Fibroblast of lung (primary cell): ENCODE measurements around the gene HKDC1. TPM values are rescaled to one million over a fixed set of nuclear protein-coding genes. Genes with fewer than 3 reads are reported as not detected.

Experiments used
- DNase-seq, 2 donors: peaks; one replicate each; pipeline versions ENCODE4 v3.0.0 to v3.0.0-alpha.2; 2010; ENCODE audit warnings: low read depth in 2 of 2
- H2AFZ ChIP-seq: 2 replicates; pipeline ENCODE4 v1.5.1; 2012; ENCODE audit warnings: low read length, control low read depth, inconsistent platforms
- H3K27ac ChIP-seq: 2 replicates; pipeline ENCODE4 v1.5.1; 2011; ENCODE audit warnings: low read length, control low read depth; ENCODE audit not compliant: insufficient read depth
- H3K27me3 ChIP-seq: 2 replicates; pipeline ENCODE4 v1.5.1; 2011; ENCODE audit warnings: mild to moderate bottlenecking, low read length; ENCODE audit not compliant: control insufficient read depth, insufficient read depth
- H3K36me3 ChIP-seq: 2 replicates; pipeline ENCODE4 v1.5.1; 2011; ENCODE audit warnings: low read length; ENCODE audit not compliant: control insufficient read depth, insufficient read depth
- H3K4me1 ChIP-seq: 2 replicates; pipeline ENCODE4 v1.5.1; 2011; ENCODE audit warnings: low read length; ENCODE audit not compliant: control insufficient read depth, insufficient read depth; ENCODE audit errors: extremely low read depth
- H3K4me2 ChIP-seq: 2 replicates; pipeline ENCODE4 v1.5.1; 2011; ENCODE audit warnings: low read length, control low read depth; ENCODE audit not compliant: insufficient read depth; ENCODE audit errors: extremely low read depth
- H3K4me3 ChIP-seq, 4 experiments: fragments of 200-600 bp in 1 of 4; sonication (generic) in 1 of 4; replicated peaks in 1 of 4; 2 replicates each; pipeline ENCODE4 v1.5.1; 2011 to 2016; ENCODE audit warnings: low read length in 4 of 4, low read depth in 3 of 4, mild to moderate bottlenecking in 3 of 4, control low read depth in 2 of 4, inconsistent platforms in 1 of 4, mixed read lengths in 1 of 4; ENCODE audit not compliant: insufficient read depth in 1 of 4; ENCODE audit errors: control extremely low read depth in 1 of 4
- H3K79me2 ChIP-seq: 2 replicates; pipeline ENCODE4 v1.5.1; 2012; ENCODE audit warnings: mild to moderate bottlenecking, low read length, inconsistent platforms; ENCODE audit not compliant: control insufficient read depth, insufficient read depth
- H3K9ac ChIP-seq: 2 replicates; pipeline ENCODE4 v1.5.1; 2011; ENCODE audit warnings: mild to moderate bottlenecking, low read length, control low read depth; ENCODE audit not compliant: insufficient read depth
- H3K9me3 ChIP-seq: 2 replicates; pipeline ENCODE4 v1.5.1; 2012; ENCODE audit warnings: low read depth, low read length; ENCODE audit not compliant: control insufficient read depth, insufficient read depth
- H4K20me1 ChIP-seq: 2 replicates; pipeline ENCODE4 v1.5.1; 2011; ENCODE audit warnings: low read length; ENCODE audit not compliant: control insufficient read depth, insufficient read depth; ENCODE audit errors: extremely low read depth
- EZH2 ChIP-seq: IDR thresholded peaks from 2 replicates; pipeline ENCODE4 v1.5.1; 2012; ENCODE audit warnings: low read length, control low read depth, mild to moderate bottlenecking; ENCODE audit errors: missing control alignments
- polyA plus RNA-seq, 2 donors: library from polyadenylated mRNA; depleted of rRNA in 1 of 2; stranded (reverse) in 1 of 2; unstranded in 1 of 2; fragments of >200 nt; gene quantifications; 2 replicates each; pipeline ENCODE4 v1.2.1, GENCODE V29; 2011 to 2012; ENCODE audit warnings: missing spikeins in 1 of 2
- total RNA-seq: library from RNA; depleted of rRNA; stranded (reverse); fragments of >200 nt; gene quantifications from 2 replicates; pipeline ENCODE4 v1.2.1, GENCODE V29; 2014
- TF ChIP-seq, protein P1 (sequence below), 2 donors: IDR thresholded peaks in 1 of 2; conservative IDR thresholded peaks in 1 of 2; 1 replicate in 1 of 2; 2 replicates in 1 of 2; pipeline ENCODE4 v1.5.1; 2011 to 2012; ENCODE audit warnings: low read length in 2 of 2, control low read depth in 1 of 2, inconsistent platforms in 1 of 2, low read depth in 1 of 2, mild to moderate bottlenecking in 1 of 2

HKDC1 gene
- total and polyA plus RNA-seq, 2 donors (not counting 1 experiment from before 2014, with no cell fraction given), result 0.12 to 1.8 TPM

DNA sequence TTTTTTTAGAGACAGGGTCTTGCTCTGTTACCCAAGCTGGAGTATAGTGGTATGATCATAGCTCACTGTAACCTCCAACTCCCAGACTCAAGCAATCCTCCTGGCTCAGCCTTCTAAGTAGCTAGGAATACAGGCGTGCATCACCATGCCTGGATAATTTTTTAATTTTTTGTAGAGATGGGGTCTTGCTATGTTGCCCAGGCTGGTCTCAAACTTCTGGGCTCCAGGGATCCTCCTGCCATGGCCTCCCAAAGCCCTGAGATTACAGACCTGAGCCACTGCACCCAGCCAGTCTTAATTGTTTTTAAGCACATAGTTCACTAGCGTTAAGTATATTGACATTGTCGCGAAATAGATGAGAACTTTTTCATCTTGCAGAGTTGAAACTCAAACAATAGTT is 38.1 kb upstream of the HKDC1 start:
- Histone ChIP-seq H3K9ac (no peak overlapping the region), H3K36me3 (peaks cover 2% of the 10 kb centered on the region), H4K20me1 (no peaks in the 10 kb centered on the region), H3K4me3 (no peak overlapping the region), H3K4me1 (peaks cover 12% of the 10 kb centered on the region), H2AFZ (no peak overlapping the region), H3K27me3 (no peaks in the 10 kb centered on the region), H3K79me2 (peaks cover 43% of the 10 kb centered on the region), H3K4me2 (no peak overlapping the region), H3K27ac (no peak overlapping the region), H3K9me3 (no peaks in the 10 kb centered on the region)
- TF ChIP-seq EZH2, result no peak
- TF ChIP-seq, protein P1, sequence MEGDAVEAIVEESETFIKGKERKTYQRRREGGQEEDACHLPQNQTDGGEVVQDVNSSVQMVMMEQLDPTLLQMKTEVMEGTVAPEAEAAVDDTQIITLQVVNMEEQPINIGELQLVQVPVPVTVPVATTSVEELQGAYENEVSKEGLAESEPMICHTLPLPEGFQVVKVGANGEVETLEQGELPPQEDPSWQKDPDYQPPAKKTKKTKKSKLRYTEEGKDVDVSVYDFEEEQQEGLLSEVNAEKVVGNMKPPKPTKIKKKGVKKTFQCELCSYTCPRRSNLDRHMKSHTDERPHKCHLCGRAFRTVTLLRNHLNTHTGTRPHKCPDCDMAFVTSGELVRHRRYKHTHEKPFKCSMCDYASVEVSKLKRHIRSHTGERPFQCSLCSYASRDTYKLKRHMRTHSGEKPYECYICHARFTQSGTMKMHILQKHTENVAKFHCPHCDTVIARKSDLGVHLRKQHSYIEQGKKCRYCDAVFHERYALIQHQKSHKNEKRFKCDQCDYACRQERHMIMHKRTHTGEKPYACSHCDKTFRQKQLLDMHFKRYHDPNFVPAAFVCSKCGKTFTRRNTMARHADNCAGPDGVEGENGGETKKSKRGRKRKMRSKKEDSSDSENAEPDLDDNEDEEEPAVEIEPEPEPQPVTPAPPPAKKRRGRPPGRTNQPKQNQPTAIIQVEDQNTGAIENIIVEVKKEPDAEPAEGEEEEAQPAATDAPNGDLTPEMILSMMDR (conservative IDR thresholded peaks at IDR 0.05 in 1 of 2, IDR thresholded peaks at IDR 0.05 in 1 of 2; ENCODE audit: low read depth in 1 of 2, low read length in 2 of 2), result no peak
- no peak for DNase-seq

DNA sequence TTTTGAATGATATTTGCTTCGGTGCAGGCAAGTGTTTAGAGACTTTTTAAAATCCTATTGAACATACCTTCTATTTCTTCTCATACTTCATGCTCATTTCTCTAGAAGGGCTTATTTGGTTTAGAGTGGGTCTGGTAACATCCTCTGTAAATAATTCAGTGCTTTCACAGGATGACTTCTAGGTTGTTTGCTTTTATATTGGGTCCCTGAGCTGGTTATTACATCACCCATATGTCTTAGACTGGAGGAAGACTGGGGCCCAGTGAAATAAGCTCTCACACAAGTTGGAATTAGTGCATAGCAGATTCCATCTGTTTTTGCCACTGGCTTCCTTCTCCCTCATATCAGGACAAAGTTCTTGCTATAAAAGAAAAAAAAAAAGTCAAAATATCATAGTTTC is 33.6 kb upstream of the HKDC1 start:
- Histone ChIP-seq H3K27me3 (no peaks in the 10 kb centered on the region), H4K20me1 (no peaks in the 10 kb centered on the region), H3K4me2 (no peak overlapping the region), H2AFZ (no peak overlapping the region), H3K4me1 (no peaks in the 10 kb centered on the region), H3K9me3 (no peaks in the 10 kb centered on the region), H3K9ac (no peak overlapping the region), H3K36me3 (peaks cover 7% of the 10 kb centered on the region), H3K4me3 (no peak overlapping the region), H3K27ac (no peak overlapping the region), H3K79me2 (peaks cover 28% of the 10 kb centered on the region)
- TF ChIP-seq, protein P1 (conservative IDR thresholded peaks at IDR 0.05 in 1 of 2, IDR thresholded peaks at IDR 0.05 in 1 of 2; ENCODE audit: low read depth in 1 of 2, low read length in 2 of 2), result no peak
- DNase-seq, result no peak

DNA sequence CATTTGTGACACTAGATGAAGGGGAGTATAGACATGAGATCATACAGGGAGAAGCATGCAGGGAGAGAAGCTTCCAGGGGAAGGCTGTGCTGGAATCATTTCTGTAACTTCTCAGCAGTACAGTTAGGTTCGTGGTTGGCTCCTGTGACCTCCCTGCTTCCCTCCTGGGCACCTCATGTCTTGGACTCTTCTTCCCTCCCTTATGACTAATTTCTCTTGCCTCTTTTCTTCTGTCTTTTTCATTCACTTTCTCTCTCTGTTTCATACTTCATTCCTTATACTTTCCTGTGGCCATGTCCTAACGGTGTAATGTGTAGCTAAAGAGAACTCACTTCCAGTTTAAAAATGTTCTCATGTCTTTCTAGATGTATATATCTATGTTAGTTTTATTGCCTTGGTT is 19.1 kb upstream of the HKDC1 start:
- DNase-seq, result no peak
- Histone ChIP-seq H3K27me3 (no peaks in the 10 kb centered on the region), H3K9ac (no peak overlapping the region), H3K4me1 (no peaks in the 10 kb centered on the region), H3K4me3 (no peak overlapping the region), H2AFZ (no peak overlapping the region), H3K27ac (no peak overlapping the region), H4K20me1 (no peaks in the 10 kb centered on the region), H3K4me2 (no peak overlapping the region), H3K79me2 (no peaks in the 10 kb centered on the region), H3K36me3 (no peaks in the 10 kb centered on the region), H3K9me3 (no peaks in the 10 kb centered on the region)
- TF ChIP-seq, protein P1 (conservative IDR thresholded peaks at IDR 0.05 in 1 of 2, IDR thresholded peaks at IDR 0.05 in 1 of 2; ENCODE audit: low read depth in 1 of 2, low read length in 2 of 2), result no peak
- no peak for TF ChIP-seq EZH2
